Measurements from ENCODE around the gene PTPRM.

Gene PTPRM

DNA sequence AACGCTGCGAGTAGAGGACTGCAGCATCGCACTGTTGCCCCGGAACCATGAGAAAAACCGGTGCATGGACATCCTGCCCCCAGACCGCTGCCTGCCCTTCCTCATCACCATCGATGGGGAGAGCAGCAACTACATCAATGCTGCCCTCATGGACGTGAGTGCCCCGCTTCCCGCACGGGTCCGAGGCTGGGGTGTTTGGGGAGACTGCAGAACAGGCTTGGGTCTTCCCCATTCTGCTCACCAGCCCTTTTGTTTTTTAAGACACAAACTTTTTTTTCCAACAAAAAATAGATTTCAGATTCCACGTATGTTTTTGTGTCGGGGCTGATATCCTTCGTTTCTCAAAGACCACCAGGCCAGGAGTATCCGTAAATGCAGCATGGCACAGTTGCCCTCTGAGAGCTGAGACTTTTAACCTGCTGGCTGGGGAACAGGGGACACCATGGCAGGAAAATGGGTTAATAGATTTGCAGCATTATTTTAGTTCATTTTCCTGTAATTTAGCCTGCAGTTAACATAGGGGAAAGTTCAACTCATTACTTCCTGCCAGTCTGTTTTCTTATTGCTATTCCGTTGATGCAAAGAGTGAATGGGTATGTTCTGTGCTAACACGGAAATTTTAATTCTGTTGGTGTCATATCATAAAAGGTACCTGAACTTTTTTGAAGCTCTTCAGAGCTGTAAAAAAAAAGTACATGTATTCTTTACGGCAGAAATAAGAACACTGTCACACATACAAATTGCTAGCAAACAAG lies 812.2 kb downstream of the PTPRM start:
- no peak for DNase-seq

DNA sequence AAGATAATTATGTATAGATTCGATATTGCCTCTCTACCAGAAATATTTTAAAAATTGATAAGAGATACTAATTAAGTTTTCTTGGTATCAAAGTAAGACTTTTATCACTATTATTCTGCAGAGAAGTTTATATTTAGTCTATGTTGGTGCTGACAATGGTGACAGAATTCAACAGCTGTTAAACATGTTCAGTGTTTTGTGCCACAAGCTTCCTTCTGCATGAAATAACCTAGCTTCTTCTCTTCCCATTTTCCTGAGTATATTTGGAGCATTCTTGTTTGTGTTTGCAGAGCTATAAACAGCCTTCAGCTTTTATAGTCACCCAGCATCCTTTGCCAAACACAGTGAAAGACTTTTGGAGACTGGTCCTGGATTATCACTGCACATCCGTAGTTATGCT lies 812.9 kb downstream of the PTPRM start:
- DNase-seq = no peak

DNA sequence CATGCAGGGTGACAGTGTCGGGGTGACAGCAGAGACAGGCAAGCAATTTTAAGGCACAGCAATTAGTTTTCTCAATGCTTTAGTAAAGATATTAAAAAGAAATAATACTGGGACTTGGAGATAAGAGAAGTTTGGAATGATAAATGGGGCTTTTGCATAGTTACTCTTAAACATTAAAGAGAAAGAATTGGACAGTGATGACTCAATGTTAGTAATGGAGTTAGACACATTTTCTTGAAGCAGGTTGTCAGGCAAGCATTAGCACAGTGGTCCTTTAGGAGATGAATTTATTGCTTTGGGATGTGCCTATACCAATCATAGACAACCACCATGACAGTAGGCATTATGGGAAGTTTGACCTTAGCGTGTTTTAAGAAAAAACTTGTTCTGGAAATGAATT lies 813.8 kb downstream of the PTPRM start:
- no peak for DNase-seq

DNA sequence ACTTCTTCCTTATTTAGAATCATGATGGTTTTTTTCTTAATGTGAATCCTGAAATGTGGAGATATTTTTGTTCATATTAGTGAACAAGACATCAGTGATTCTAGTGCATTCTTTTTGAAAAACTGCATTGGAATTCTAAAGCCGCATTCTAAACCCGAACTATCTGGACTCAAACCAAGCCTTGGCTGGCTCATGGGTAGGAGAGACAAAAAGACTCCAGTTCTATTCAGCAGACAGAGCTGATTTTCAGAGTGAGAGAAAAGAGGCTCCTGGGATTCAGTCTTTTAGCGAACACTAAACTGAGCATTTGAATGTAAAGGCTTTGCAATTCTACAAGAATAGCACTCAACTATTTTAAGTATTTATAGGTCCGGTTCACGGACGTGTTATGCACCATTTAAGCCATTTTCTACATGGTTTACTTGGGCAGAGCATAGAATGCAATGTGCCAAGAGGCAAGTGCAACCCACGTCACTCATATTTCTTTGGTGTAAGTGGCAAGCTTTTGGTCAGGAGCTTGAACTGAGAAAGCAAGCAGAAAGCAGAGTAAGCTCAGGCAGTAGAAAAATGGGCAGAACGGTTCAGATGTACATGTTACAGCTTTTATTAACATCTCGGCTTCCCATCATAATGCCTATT lies 814.8 kb downstream of the PTPRM start:
- DNase-seq = no peak

DNA sequence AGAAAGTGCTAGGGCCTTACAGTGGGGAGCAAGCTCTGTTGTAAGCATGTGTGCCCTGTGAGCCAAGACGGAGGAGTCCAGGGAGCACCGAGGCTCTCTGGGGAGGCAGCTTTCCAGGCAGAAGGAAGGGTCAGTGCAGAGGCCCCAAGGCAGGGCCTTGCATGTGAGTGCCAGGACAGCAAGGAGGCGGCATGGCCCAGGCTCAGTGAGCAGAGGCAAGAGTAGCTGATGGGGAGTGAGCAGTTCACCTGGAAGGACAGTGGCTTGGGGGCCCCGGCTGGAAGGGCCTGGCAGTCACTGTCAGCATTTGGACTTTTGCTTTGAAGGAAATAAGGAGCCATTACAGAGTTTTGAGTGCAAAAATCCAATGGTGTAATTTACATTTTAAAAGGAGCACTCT lies 818.3 kb downstream of the PTPRM start:
- DNase-seq = no peak

DNA sequence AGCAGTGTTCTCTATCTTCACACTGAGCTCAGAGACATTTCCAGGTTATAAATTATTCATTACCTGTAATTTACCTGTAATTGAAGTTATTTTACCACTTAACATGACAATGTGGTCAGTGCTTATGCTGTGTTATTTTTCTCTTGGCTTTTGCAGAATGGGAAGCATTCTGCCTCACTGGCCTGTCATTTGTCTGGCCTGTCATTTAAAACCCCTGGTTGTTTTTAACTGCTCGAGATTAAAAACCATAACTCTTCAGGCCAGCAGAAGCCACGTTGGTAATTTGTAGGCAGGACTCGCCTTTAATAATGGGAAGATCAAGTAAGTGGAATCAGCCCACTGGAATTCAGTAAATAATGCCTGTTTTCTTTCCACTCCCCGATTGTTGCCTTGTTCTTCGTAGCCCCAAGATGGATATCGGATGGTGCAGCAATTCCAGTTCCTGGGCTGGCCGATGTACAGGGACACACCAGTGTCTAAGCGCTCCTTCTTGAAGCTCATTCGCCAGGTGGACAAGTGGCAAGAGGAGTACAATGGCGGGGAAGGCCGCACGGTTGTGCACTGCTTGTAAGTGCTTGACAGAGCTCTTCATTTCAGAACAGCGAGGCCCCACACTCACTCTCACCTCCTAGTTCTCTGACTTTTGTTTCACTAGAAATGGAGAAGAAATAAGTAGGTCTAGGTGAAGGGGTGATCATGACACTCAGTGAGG lies 819.7 kb downstream of the PTPRM start:
- DNase-seq = no peak

DNA sequence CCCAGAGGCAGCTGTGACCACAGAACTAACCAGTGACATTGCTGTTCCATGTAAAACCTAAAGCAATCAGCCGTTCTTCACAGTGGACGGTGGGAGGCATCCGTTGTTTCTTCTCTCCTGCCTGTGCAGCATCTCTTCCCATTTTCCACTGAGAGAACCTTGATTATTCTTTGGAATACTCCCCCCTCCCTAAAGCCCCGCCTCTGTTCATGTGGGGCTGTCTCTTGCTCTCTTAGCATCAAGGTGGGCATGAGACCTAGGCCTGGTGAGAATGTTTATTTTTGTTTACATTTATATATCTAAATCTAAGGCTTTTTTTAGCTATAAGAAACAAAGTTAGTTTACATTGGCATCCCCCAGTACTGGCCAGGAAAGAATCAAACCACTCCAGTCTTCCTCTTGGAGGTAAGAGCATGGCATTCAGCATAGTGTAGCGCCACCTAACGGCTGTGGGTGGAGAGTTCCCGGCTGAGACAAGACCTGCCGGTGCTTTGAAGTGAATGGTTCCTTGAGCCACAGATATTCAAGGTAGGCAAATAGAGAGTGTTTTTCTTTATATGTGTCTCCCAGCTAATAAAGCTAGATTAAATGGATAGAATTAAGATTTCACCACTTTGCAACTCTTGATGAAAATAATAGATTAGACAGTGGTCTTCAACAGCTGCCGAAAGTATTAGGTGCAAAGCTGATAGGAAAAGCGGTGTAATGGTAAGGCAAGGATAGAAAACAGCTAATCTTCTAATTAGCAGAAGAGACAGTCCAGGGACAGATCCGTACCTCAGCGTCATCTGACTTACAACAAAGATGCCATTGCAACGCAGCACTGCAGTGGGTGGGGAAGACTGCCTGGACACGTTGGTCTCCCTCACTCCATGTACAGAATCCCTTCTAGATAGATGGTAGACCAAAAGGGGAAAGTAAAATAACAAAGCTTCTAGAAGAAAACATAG lies 822.5 kb downstream of the PTPRM start:
- peak; percentile 65 for DNase-seq

DNA sequence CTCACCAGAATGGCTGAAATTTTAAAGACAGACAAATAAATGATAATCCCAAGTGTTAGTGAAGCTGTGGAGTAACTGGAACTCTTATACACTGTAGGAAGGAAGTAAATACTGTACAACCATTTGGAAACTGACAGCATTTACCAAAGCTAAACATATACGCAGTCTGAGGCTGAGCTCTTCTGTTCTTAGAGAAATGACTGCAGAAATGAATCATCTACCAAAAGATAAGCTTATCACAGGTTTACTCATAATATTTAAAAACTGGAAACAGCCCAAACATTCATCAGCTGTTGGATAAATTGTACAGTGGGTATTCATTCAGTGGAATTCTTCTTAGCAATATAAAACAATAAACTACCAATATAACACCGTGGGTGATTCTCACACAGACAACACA lies 824.0 kb downstream of the PTPRM start:
- no peak for DNase-seq

DNA sequence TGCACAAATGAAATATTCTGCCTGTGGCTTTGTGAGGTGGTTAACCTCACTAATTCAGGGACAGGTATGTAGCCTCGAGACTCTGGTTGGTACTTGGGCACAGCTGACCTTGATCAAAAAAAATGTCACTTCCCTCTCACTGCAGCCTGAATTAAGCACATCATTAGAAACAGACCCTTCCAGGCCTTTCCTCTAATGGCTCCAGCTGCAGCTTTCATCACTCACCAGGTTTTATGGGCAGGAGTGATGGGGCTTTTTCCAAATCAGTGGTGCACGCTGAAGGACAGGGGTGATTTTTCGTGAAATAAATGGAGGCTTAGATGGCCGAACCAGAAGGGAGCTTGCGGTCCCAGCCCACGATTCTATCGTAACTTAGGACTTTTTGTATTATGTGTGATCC lies 829.1 kb downstream of the PTPRM start:
- DNase-seq = no peak

DNA sequence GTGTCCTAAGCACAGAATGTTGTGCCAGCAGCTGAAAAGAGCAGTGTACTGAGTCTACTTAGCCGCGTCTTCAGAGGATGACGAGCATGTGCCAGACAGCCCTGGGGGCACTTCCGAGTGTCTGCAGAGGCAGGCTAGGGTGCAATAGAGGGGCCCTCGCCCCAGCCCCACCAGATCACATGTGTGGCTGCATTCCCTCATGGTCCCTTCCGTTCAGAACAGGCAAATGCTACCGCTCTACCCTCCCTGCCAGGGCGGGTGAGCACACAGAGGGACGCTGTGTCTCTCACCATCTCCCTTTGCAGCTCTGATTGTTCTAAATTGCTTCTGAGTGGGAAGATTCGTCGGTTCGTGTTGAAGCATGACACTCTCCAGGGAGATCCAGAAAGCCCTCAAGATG lies 829.9 kb downstream of the PTPRM start:
- no peak for DNase-seq

DNA sequence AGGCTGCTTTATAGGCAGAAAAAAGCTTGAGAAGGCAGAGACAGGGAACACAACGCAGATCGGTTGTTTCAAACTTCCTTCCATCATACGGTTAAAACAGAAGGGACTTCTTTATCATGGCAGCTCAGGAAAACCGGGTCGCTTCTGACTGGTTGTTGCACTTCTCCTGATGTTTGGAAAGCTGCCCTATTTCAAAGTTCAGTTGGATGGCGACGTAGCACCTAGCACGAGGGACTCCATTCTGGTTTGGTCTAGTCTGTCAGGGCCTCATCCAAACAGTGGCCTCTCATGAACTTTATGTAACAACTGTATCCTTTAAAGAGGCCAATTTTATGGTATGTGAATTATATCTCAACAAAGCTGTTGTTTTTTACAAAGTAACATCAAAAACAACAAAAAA lies 832.0 kb downstream of the PTPRM start:
- no peak for DNase-seq

DNA sequence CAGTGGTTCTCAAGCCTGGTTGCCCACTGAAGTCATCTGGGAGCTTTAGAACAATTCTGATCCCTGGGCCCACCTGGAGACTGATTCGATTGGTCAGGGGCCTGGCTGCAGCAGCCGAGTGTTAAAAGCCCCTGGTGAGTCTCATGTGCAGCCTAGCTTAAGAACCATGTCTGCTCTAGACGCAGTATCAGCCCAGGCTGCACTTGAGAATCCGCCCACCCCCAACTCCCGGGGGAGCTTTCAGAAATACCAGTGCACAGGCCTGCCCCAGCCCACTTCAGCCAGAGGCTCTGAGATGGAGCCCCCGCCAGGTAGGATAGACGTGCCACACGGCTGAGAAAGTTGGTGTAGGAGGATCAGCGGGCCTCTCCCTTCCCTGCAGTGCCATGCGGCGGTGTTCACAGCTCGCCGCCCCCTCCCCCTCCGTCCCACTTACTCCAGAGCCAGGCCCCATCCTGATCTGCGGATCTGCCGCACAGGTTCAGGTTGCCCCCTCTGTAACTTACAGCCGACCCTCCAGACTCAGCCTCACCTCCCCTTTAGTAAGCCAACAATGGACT lies 833.2 kb downstream of the PTPRM start:
- no peak for DNase-seq

DNA sequence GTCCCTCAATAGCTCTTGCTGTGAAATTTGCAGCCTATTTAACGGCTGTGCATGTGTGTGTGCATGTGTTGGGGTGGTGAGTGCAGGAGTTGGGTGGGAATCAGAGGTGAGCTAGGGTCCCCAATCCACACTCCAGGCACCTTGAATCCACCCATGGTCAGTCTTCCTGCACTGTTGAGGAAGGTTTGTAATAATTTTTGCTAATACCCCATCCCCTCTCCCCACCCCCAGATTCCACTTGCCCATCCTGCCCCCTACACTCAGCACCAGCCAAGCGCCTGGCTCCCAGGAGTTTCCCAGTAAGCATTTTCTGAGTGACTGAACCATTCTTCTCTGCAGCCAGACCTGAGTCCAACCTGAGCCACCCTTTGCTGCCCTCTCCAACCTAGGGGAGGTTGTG lies 833.7 kb downstream of the PTPRM start:
- DNase-seq = no peak

DNA sequence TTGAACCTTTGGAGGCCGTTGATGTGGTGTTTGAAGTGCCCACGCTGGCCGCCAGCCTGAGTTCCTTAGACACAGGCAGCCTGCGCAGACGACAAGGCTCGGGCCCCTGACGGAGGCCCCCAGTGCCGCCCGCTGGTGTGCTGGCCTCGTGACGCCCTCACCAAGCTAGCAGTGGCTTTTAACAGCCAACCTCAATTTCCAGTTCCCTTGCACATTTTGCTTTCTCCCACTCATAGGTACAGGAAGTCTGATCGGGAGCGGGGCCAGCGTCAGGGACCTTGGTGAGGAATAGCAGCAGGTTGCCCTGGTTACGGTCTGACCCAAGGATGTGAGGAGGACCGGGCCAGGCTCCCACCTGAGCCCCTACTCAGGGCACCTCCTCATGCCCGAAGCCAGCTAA lies 834.5 kb downstream of the PTPRM start:
- DNase-seq = no peak

DNA sequence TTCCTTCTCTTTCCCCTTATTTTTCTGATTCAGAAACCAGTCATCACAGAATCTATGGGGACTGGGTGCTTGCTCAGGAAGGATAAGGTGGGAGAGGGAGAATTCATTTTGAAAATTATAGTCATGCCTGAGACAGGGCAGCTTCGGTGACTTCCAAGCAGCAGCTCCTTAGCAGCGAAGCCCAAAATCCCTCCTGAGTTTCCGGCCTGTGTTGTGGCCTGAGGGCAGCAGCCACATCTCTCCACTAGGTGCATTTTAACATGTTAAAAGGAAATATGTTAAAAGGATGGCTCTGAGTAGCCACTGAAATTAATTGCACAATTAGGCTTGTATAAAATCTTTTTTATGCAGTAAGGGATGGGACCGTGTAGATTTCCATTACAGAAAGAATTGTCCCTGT lies 835.1 kb downstream of the PTPRM start:
- DNase-seq = no peak

DNA sequence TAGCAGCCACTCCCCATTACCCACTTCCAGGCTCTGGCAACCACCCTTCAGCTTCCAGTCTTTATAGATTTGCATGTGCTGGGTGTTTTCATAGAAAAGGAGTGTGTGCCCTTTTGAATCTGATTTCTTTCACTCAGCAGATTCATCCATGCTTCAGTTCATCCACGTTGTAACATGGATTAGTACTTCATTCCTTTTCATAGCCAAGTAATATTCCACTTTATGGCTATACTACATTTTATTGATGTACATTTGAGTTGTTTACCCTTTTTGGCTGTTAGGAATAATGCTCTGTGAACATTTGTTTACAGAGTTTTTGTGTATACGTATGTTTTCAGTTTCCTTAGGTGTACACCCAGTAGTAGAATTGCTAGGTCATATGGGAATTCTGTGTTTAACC lies 836.6 kb downstream of the PTPRM start:
- no peak for DNase-seq

DNA sequence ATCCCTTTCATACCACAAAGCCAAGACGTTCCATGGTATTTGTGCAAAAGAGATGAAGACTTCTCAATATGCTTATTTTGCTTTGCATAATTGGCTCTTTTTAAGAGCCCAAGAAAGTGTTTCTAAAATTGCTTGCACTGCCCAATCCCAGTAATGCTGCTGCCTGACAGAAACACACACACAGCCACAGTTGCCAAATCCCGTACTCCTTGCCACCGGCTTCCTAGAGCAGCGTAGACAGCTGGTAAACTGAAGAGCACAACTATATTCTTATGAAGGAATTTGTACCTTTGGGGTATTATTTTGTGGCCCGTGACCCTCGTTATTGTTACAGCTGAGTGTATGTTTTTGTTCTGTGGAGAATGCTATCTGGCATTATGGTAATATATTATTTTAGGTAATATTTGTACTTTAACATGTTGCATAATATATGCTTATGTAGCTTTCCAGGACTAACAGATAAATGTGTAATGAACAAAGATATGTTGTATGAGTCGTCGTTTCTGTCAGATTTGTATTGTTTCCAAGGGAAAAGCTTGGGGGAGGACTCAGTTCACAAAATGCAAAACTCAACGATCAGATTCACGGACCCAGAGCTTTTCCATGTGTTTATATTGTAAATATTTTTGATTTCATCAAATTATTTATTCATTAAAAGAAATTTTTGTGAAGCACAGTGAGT lies 839.2 kb downstream of the PTPRM start:
- DNase-seq = no peak

DNA sequence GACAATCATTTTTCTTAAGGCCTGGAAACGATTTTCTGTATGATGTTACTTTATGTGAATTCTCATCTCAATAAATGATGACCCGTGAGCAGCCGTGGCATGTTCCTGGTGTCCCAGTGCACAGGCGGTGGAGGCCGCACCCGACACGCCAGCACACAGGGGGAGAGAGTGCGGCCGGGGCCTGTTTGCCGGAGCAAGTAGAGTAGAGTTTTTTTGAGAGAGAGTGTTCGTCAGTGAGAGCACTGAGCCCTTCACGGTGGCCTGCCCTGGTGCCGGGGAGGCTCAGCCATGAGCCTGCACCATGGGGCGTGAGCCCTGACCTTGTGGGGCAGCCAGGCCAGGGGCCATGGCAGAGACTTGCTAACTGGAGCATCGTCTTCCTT lies 839.7 kb downstream of the PTPRM start:
- DNase-seq = no peak

DNA sequence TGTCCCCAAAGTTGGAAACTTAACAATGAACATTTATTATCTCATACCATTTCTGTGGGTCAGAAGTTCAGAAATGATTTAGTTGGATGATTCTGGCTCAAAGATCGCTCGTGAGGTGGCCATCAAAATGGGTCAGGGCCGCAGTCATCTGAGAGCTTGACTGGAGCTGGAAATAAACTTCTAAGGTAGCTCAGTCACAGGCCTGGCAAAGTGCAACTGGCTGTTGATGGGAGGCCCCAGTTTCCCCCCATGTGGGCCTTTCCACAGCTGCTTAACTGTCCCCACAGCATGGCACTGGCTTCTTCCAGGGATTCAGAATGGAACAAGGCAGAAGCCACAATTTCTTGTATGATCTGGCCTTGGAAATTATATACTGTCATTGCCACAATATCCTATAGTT lies 842.0 kb downstream of the PTPRM start:
- no peak for DNase-seq

DNA sequence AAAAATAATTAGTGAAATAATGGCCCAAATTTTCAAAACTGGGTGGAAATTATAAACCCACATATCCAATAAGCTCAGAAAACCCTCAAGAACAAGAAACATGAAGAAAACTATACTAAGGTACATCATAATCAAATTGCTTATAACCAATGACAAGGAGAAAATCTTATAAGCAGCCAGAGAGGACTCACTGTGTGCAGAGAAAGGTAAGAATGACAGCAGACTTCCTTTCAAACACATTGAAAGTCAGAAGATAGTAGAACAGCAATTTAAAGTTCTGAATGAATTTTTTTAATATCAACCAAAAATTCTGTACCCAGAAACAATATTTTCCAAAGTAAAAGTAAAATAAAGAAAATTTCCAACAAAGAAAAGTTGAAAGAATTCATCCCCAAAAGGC lies 844.4 kb downstream of the PTPRM start:
- peak; percentile 4 for DNase-seq

DNA sequence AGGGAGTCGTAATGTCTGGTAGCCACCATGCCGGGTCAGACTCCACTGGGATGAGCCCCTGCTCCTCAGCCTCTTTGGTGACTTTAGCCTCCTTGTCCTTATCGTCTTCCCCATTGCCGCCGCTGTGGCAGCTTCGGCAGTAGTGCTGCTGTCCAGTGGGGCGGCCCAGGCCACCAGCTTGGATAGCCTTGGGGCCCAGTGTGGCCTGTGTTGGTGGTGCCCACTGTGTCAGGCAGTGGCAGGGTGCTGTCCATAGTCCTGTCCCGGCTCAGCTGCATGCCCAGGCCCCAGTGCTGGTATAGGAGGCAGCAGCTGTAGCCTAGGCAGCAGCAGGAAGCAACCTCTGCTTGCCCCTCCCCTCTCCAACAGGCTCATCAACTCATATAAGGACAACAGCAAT lies 845.0 kb downstream of the PTPRM start:
- DNase-seq = no peak

DNA sequence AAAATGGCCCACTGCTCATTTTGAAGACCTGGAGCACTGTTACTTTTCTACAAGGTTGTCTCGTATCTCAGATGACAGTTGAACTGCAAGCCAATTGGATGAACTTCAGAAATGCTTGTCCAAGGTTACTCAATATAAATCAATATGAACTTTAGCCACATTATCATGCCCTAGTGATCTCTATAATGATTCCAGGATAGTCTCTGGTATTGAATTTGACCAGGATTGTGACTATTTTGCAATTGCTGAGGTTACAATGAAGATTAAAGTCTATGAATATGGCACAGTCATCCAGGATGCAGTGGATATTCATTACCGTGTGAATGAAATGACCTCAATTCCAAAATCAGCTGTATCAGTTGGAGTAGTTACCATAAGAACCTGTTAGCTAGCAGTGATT lies 846.1 kb downstream of the PTPRM start:
- DNase-seq = no peak

Data from hematopoietic multipotent progenitor cell treated with erythropoietin and hydrocortisone succinate and interleukin-3 and kit ligand, for 6 days (in vitro differentiated cells).